ENCODE measurements around the gene ARL5C.

ARL5C gene

DNA sequence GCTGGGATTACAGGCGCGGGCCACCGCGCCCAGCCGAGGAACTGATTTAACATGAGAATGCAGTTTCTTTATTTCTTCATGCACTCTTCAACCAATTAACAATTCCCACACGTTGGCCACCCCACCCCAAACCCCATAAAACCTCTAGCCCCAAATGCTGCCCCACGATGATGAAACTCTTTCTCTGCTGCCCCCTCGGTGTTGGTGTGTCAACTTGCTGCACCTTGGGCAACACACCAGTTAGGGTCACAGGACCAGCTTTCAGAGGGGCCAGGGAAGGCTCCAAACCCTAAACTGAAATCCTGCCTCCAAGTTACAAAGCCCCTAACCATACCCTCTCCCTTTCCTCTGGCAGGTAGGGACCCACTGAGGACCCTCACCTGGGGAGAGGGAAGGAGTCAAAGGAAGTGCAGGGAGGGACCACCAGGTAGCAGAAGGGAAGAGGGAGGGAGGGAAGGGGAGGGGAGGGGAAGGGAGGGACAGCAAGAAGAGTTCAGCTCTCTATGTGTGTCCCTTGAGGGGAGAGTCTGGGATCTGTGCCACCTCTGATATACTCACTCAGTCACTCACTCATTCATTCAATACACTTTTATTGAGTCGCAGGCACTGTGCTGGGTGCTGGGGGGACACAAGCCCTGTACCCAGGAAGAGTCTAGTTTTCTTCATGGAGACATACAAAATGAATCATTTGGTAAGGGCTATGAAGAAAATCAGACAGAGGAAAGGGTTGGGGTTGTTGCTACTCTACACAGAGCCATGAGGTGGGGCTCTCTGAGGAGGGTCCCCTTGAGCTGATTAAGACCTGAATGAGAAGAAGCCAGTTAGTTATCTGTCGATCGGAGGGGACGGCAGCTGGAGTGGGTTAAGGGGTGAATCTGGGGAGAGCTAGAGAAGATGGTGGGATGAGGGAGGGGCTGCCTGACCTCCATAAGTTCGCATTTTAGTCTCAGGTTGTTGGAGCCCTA lies 18.5 kb downstream of the ARL5C start:
- POLR2A ChIA-PET (ENCODE audit: low non-redundant PET), result no interaction called here
- no peak overlapping the region for H3K27ac ChIP-seq
- CTCF ChIA-PET, result no interaction called here
- DNase-seq (ENCODE audit: low spot score), result no peak
- TF ChIP-seq, protein P1, sequence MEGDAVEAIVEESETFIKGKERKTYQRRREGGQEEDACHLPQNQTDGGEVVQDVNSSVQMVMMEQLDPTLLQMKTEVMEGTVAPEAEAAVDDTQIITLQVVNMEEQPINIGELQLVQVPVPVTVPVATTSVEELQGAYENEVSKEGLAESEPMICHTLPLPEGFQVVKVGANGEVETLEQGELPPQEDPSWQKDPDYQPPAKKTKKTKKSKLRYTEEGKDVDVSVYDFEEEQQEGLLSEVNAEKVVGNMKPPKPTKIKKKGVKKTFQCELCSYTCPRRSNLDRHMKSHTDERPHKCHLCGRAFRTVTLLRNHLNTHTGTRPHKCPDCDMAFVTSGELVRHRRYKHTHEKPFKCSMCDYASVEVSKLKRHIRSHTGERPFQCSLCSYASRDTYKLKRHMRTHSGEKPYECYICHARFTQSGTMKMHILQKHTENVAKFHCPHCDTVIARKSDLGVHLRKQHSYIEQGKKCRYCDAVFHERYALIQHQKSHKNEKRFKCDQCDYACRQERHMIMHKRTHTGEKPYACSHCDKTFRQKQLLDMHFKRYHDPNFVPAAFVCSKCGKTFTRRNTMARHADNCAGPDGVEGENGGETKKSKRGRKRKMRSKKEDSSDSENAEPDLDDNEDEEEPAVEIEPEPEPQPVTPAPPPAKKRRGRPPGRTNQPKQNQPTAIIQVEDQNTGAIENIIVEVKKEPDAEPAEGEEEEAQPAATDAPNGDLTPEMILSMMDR (conservative IDR thresholded peaks at IDR 0.05; ENCODE audit: low read depth), result no peak

DNA sequence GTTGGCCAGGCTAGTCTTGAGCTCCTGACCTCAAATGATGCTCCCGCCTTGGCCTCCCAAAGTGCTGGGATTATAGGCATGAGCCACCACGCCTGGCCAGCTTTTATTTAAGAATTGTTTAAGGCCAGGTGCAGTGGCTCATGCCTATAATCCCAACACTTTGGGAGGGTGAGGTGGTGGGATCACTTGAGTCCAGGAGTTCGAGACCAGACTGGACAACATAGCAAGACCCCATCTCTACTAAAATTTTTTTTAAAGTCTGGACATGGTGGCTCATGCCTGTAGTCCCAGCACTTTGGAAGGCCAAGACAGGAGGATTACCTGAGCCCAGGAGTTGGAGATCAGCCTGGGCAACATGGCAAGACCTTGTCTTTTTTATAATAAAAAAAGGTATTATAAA lies 19.7 kb downstream of the ARL5C start:
- TF ChIP-seq, protein P1 (conservative IDR thresholded peaks at IDR 0.05; ENCODE audit: low read depth), result no peak
- POLR2A ChIA-PET (ENCODE audit: low non-redundant PET), result no interaction called here
- H3K27ac ChIP-seq, result no peak overlapping the region
- CTCF ChIA-PET, result no interaction called here
- no peak for DNase-seq (ENCODE audit: low spot score)

DNA sequence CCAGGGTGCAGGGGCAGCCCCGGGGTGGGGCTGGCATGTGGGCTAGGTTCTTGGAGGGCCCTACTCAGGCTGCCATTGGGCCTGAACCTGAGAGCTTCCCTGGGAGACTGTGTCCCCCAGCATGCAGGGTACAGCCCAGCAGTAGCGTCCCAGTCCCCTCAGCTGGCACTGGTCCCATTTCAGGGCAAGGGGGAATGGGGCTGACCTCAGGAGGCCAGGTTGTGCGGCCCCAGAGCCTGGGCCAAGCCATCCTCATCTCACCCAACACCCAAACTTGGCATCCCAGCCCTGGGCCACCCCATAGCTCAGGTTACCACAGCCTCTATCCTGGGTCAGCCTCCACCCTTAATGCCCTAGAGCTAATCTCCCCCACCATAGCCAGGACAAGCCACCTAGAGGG lies 20.8 kb downstream of the ARL5C start:
- ChIA-PET CTCF (interaction anchor here (0.5 to 1.2 kb wide), 2 partner anchors 11 to 162 kb away, joined by 4 to 5 read pairs; no protein-coding TSS in a partner anchor), POLR2A (ENCODE audit: low non-redundant PET) (interaction anchor here (0.5 kb wide), 1 partner anchor 89 kb away, joined by 6 read pairs; no protein-coding TSS in a partner anchor)
- H3K27ac ChIP-seq, result peak overlapping the region; percentile 70
- no peak for DNase-seq (ENCODE audit: low spot score)
- TF ChIP-seq, protein P1 (conservative IDR thresholded peaks at IDR 0.05; ENCODE audit: low read depth), result no peak

DNA sequence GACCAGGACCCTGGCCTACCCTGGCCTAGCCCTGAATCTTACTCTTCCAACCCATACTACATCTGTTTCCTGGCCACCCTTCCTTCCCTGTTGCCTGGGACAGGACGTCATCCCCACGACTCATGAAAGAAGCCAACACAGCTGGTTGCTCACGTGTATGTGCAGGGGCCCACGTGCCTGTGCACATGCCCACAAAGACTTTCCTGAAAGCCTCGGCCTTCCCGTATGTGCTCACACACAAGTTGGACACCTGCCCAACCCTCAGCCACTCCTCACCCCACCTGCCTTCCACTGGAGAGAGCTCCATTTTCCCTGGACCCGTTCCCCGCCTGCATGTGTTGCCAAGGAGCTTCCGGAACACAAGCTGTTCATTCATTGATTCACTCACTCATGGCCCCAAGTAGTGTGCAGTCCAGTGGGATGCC lies 21.5 kb downstream of the ARL5C start:
- TF ChIP-seq, protein P1 (conservative IDR thresholded peaks at IDR 0.05; ENCODE audit: low read depth), result no peak
- DNase-seq (ENCODE audit: low spot score), result peak; percentile 70
- peak overlapping the region; percentile 70 for H3K27ac ChIP-seq
- CTCF ChIA-PET, result interaction anchor here (1.2 to 1.3 kb wide), 2 partner anchors 8 to 161 kb away, joined by 5 read pairs; no protein-coding TSS in a partner anchor
- POLR2A ChIA-PET (ENCODE audit: low non-redundant PET), result interaction anchor here (0.5 kb wide), 1 partner anchor 88 kb away, joined by 6 read pairs; no protein-coding TSS in a partner anchor

DNA sequence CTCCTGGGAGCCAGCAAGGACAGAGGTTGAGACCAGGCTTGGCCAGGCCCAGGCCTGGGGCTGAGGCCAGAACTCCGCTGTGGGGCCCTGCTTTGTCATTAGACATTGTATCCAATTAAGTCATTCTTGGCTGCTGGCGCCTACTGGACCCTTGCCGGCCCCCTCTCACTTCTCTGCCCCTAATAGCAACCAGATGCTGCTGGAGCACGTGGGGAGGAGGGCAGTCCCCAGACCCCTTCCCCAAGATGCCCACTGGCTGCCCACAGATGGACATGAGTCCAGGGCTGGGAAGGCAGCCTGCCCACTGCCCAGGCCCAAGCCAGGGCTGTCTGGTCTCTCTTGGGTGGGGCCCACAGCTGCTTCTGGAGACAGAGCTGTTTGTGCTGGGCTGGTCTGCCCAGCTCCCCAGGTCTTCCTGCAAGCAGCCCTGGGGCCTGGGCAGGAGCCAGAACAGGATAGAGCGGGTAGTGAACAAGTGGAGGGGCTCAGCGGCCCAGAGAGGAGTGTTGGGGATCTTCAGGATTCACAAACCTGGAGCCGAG lies 22.3 kb downstream of the ARL5C start:
- POLR2A ChIA-PET (ENCODE audit: low non-redundant PET), result no interaction called here
- CTCF ChIA-PET, result interaction anchor here (0.6 to 1.3 kb wide), 2 partner anchors 9 to 30 kb away, joined by 4 to 5 read pairs; no protein-coding TSS in a partner anchor
- TF ChIP-seq, protein P1 (conservative IDR thresholded peaks at IDR 0.05; ENCODE audit: low read depth), result no peak
- peak overlapping the region; percentile 70 for H3K27ac ChIP-seq
- DNase-seq (ENCODE audit: low spot score), result no peak

DNA sequence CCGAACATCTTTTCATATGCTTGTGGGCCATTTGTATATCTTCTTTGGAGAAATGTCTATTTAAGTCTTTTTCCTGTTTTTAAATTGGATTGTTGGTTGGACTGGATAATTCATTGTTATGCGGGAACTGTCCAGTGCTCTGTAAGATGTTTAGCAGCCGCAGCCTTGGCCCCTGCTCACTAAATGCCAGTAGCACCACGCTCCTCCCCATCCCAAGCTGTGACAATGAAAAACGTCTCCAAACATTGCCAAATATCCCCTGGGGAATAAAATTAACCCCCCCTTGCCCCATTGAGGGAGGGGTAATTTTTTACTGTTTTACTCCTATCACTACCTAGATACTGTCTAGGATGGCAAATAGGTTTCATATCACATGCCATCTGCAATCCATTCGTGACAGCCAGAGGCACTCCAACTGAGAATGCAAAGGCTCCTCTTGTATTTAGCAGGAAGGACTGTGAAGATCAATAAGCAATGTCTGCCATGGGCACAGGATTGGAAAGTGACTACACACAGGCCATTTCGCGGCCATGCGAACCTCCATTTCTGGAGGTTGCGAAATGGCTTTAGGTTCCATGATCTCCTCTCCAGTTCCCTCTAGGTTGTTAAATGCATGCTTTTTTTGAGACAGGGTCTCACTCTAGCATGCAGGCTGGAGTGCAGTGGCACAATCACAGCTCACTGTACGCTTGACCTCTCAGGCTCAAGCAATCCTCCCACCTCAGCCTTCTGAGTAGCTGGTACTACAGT lies 23.9 kb downstream of the ARL5C start:
- POLR2A ChIA-PET (ENCODE audit: low non-redundant PET), result no interaction called here

More for the DNA sequence above, 23.9 kb downstream of the ARL5C start:
- TF ChIP-seq, protein P1 (conservative IDR thresholded peaks at IDR 0.05; ENCODE audit: low read depth), result no peak
- DNase-seq (ENCODE audit: low spot score), result no peak
- no peak overlapping the region for H3K27ac ChIP-seq
- CTCF ChIA-PET, result no interaction called here

Data from RWPE1 (cell line).